GM18870 (cell line): ENCODE data around the gene FOXE3.

Experiments used
- ATAC-seq: cut with Tn5 transposase; IDR thresholded peaks from one replicate; pipeline ENCODE4 v1.9.1; 2021; ENCODE audit warnings: moderate library complexity; ENCODE audit not compliant: unreplicated experiment

Gene FOXE3

DNA sequence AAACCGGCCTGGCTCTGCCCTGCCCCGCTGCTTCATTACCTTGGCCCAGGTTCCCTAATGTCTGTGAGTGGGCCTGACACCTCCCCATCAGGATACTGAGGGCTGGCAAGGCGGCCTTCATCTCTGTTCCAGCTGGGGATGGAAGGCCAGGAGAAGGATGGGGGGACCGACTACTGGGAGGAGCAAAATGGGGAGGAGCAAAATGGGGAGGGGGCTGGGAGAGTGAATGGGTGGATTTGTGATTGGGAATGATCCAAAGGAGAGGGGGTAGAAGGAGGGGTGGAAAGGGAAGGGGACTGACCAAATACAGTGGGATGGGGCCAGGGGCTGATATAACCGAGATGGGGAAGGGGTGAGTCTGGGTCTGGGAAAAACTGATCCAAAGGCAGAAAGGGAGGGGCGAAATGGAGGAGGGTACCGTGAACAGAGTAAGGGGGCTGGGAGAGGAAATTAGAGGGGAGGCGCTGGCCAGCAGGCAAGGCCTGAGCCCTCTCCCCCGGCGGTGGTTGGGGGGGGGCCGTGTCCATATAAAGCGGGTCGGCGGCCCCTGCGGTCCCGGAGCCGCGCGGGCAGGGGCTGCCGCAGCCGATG, at the start of gene FOXE3:
TSS of gene FOXE3 (plus strand) at position 558 of the 591 bp plus-strand sequence. CDS start at position 589, 31 bp downstream.
- no peak for ATAC-seq

DNA sequence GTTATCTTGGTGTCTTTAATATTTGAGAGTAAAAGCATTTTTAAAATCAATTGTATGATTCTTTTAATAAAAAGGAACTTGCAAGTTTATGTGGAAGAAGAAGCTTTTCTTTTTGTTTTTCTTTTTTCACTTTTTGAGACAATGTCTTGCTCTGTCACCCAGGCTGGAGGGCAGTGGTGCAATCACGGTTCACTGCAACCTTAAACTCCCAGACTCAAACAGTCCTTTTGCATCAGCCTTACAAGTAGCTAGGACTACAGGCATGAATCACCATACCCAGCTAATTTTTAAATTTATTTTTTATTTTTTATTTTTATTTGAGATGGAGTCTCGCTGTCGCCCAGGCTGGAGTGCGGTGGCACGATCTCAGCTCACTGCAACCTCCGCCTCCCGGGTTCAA, 48.4 kb upstream of the FOXE3 start:
- ATAC-seq = no peak

DNA sequence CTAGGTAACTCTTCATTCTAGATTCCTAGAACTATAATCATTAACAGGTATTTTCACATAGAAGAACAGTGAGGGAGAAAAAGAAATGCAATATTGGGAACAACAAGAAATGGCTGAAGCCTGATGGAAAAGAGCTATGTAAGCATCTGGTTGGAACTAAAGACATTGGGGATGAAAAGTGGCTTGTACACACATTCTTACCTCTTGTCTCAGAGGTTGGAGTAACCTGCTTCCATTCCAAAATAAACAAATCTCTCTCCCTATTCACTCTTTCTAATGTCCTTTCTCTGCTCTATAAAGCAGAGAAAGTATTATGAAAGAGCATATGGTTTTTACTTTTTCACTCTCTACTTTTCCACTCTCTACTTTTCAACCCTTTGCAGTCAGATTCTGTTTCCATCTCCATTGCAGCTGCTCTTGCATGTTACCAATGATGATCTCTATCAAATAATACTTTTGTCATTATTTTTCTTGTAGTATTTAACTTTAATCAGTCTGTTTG, 45.0 kb upstream of the FOXE3 start:
- no peak for ATAC-seq

DNA sequence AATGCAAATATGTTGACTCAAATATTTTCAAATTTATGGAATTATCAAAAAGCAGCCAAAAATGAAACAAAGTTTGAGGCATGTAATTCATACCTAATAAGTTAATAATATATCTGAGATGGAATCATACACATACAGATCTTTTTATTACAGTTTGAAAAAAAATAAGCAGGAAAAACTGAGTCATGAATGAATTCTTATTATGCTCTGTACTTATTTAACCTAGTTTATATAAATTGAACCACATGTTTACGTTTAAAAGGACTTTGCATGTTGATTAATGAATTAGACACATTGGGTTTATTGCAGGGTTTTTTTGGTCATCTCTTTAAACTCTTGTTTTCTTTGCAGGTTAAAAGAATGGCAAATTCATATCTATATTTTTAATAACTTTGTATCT, 41.6 kb upstream of the FOXE3 start:
- ATAC-seq = no peak

DNA sequence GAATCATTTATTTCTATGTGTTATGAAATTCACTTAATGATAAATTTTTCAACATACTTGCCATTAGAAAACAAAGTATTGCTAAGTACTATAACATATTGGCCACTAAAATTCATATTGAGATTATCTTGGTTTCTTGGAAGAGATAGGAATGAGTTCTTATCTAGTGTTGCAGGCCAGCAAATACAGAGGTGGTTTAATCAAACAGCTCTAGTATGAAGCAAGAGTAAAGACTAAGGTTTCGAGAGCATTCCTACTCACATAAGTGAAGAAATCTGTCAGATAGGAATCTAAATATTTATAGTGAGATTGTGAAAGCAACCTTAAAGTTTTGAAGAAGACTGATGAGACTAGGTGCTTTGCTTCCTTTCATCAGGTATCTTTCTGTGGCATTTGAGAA, 37.9 kb upstream of the FOXE3 start:
- no peak for ATAC-seq

DNA sequence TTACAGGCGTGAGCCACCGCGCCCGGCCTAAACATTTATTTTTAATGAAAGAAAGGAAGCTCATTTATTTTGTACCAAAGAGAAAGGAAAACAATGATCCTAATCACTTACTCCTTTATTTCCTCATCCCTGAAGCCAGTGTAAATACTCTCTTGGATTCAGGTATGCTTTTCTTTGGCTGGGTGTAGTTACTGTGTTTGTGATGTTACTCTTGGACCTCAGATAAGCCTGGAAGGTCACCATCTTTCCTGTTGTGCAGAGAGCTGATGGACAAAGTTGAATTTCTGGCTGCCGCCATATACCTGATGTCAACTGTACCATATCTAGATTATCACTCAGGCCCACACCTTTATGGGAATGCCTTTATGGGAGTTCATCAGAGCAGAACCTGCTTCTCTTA, 35.4 kb upstream of the FOXE3 start:
- ATAC-seq = no peak

DNA sequence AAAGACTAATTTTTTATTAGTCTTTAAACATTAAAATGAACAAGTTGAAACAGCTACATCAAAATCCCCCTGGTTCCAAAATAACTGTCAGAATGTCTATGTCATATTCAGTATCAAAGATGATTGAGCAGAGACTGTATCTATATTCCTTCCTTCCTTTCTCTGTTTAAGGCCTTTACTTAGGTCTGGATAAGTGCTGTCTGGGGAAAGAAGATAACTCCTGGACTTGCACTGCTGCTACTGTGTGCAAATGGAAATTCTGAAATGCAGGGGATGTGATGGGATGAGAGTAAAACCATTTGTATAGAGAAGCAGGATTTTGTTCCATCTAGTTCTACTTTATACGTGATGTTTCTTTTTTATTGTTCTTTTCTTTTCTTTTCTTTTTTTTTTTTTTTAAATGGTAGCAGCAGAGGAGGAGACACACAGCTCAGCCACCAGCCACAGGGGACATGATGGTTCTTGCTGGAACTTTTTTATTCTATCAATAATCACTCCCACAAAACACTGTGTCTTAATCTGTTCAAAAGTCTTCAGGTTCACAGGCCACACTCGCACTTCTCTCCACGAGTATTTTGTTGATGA, 33.6 kb upstream of the FOXE3 start:
- ATAC-seq = no peak

DNA sequence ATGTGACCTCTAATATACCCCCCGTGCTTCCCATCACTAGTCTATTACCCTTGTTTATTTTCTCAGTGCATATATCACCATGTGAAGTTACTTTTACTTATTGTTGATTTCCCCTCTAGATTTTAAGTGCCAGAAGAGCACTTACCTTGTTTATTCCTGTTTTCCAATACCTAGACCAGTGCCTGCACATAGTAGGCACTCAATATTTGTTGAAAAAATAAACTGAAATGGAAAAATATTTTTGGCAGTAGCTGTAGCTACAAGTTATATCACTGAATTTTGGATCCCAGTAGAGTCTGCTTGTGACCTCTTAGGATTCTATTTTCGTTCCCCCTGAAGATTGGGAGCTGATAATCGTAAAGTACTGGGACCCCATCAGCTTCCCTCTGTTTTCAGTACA, 32.0 kb upstream of the FOXE3 start:
- ATAC-seq = no peak

DNA sequence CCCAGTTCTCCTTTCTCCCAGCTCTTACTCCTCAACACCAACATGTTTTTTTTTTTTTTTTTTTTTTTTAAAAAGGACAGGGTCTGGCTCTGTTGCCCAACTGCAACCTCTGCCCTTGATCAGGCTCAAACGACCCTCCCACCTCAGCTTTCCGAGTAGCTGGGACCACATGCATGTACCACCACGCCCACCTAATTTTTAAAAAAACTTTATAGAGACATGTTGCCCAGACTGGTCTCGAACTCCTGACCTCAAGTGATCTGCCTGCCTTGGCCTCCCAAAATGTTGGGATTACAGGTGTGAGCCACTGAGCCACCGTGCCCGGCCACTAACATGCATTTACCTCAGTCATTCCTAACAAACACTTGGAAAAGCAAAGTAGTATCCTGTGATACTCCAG, 31.1 kb upstream of the FOXE3 start:
- no peak for ATAC-seq

DNA sequence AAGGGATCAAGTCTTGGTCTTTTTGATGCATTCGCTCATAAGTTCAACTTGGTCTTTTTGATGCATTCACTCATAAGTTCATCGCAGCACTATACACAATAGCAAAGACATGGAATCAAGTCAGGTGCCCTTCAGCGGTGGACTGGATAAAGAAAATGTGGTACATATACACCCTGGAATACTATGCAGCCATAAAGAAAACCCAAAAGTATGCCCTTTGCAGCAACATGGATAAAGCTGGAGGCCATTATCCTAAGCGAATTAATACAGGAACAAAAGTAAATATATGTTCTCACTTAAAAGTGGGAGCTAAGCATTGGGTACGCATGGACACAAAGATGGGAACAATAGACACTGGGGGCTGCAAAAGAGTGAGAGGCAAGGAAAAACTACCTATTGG, 29.8 kb upstream of the FOXE3 start:
- no peak for ATAC-seq

DNA sequence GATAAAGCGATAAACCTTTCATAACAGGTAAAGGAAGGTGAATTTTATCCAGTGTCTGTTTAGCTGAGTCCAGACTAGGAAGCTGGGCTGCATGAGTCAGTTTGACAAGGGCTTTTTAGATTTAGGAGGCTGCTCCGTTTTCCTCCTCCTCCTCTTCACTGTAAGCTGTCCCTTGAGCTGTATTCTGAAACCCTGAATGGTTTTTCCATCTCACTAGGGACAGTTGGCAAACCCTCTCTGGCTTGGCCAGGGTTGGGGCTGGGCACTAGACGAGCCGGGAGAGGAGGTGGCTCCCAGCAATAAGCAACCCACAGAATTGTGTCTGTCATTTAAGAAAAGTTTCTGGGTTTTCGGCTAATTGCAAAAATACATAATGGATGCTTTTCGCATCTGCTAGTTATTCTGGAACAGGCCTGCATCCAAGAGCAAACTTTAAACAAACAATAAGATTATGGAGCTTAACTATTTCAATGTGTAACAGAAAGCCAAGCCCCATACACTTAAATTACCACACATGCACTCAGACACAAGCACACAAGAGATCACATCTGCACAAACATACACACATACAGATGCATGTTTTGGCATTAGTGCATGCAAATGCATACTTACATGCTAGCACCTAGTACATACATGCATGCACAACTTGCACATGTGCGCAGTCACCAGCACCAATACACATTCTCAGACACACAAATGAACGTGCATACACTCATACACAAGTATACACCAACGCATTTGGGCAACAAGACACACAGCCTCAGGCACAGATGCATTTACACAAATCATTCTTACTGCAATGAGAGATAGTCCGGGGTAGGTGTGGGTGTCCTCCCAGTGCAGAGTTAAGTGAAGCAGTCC, 27.8 kb upstream of the FOXE3 start:
- ATAC-seq = no peak

DNA sequence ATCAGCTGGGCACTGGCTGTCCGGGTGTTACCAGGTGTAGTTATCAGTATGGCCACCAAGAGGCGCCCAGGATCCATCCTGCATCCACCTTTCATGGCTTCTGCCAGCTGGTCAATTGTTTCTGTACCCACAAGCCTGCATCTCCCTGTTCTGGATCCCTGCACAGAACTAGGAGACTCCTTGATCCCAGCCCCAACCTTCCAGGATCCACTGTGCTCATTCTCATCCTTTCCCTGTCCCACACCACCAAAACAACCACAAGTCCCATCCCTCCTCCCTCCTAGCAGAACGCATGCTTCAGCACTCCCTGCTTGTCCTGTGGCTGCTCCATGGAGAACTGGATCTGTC, 27.2 kb upstream of the FOXE3 start:
- no peak for ATAC-seq

DNA sequence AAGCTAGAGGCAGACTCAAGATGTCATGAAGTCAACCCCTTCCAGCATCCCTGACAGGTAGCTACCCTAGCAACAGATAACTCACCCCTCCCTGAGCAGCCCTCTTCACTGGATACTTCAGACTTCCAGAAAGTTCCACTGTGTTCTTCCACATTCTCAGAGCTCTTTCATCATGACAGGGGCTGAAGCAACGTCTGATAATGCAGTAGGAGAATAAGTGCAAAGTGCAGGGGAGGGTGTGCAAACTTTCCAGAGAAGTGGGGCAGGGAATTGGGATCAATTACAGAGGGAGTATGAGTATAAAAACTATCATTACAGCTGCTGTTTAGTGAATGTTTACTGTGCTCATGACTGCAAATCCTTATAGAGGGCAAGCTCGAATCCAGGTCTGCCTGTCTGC, 26.4 kb upstream of the FOXE3 start:
- ATAC-seq = no peak

DNA sequence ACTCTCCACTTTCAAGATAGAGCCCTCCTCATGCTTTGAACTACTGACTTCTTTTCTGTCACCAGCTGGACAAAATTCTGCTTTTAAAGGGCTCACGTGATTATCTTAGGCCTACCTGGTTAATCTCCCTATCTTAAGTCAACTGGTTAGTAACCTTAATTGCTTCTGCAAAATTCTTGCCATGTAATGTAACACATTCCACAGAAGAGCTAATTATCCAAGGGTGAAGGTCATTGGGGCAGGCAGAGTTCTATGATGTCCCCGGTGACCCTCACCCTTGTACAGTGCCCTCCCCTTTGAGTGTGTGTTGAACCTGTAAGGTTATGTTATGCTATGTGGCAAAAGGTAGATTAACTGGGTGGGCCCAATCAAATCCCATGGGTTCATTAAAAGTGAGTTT, 25.2 kb upstream of the FOXE3 start:
- ATAC-seq = no peak

DNA sequence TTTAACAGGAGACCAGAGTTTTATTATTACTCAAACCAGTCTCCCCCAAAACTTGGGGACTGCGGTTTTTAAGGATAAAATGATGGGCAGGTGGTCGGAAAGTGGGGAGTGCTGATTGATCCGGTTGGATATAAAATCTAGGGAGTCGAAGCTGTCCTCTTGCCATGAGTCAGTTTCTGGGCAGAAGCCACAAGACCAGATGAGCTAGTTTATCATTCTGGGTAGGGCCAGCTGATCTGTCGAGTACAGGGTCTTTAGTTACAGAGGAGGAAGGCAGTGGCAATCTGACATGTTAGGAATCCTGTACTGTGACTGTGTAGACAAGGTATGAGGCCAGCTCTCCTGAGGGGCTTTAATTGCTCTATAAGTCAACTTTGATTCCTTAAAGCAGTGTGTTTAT, 22.9 kb upstream of the FOXE3 start:
- no peak for ATAC-seq

DNA sequence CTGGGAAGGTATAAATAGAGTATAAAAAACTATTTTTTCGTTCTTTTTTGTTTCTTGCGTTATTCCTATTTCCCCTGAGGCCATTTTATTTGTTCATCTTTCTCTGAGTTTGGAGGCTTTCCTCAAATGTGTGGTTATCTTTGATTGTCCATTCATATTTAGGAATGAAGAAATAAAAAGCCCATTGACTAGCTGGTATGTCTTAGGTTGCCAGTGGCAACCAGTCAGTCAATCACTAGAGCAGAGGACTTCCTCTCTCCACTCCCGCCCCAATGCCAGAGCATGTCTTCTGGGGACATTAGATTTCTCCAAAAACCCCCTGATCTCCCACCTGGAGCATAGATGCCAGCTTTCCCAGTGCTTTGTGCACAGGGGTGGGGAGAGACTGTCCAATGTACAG, 20.7 kb upstream of the FOXE3 start:
- no peak for ATAC-seq

DNA sequence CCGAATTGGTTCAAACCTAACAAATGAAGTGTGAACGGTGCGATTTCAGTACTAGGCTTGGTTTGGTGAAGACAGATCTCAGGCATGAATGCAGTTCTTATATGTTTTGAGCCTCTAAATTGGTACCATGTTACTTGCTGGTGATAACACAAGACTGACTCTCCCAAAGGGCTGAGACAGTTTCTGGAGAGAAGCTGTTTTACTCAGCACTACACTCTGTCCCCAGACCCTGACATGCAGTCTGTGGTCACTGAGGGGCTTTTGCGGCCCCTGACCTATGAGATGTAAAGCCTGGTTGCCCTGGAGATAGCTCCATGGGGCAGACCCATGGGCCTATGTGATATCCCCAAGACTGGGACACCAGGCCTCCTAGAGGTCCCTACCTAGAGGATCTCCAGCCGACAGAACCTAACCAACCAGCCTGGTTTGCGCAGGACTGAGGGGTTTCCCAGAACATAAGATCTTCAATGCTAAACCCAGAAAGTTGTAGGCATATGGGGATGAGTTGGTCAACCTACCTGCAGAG, 19.4 kb upstream of the FOXE3 start:
- no peak for ATAC-seq

DNA sequence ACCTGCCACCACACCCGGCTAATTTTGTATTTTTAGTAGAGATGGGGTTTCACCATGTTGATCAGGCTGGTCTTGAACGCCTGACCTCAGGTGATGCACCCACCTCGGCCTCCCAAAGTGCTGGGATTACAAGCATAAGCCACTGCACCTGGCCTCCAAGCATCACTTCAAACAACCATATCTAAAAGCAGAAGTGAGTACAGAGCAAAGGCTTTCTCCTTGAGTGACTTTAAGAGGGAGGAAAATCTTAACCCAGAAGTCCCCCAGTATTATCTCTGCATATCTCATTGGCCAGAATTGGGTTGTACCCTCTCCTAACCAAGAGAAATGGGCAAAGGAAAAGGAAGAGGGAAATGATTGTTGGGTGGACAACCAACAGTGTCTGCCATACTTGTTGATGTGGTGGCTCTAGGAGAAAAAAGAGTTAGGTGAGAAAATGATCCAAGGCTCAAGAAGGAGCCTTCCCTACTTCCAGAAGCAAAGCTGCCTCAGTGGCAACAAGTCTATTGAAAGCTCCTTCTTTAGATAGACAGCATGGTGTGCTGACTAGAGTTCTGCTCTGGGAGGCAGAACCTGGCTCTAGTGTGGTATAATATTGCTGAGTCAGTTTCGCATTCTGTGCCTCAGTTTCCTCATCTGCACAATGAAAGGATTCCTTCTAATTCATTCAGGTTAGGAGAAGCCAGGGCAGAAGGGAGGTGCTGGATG, 16.8 kb upstream of the FOXE3 start:
- ATAC-seq = no peak

DNA sequence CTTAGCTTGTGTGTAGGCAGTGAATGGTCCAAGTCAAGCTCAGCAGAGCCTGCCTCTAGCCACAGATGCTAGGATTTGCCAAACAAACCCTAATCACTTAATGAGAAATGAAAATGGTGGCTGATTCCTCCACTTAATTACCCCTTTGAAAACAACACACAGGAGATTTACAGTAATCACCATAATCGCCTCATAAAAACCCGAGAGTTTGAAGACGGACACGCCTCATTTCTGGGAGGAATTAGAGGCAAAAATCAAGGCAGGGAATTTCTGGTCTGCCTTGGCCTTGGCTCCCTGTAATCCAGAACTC, 16.3 kb upstream of the FOXE3 start:
- ATAC-seq = no peak

DNA sequence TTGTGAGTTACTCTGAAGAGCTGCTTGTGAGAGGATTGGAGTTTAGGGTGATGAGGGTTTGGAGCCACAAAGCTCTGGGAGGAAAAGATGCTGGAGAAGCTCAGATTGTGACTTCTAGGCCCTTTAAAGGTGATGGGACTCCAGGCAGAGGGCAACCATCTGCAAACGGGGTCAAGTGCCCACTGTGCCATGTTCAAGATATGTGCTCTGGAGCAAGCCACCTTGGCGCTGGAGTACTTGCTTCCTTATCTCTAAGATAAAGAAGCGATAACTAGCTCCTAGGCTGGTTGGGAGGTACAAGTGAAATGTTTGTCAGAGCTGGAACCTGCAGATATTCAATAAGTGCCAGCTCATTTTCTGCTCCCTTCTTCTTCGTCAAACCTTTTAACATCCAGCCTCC, 14.3 kb upstream of the FOXE3 start:
- ATAC-seq = no peak

DNA sequence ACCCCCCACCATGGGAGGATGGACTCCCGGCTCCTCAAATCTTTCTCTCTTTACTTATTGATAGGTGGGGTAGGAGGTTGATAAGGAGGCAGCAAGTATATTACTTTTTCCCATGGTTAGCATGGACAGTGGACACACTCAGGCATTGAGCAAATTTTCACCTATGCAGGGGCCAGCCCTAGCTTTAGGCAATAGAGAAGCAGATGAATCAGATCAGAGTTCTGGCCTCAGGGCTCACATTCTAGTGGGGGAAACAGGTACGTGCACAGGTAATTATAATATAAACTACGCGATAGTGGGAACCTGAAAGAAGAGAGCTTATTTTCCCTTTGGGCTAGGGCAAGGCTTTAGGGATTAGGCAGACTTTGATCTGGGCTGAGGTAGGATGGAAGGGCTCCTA, 13.5 kb upstream of the FOXE3 start:
- ATAC-seq = no peak
